Right atrium auricular region (tissue), 2 donors: Measurements from ENCODE around the gene HCFC1. TPM values are rescaled to one million over a fixed set of nuclear protein-coding genes. Genes with fewer than 3 reads are reported as not detected.

ENCODE experiments used
- DNase-seq: peaks from one replicate; pipeline ENCODE4 v3.0.0-alpha.2; 2019; ENCODE audit warnings: low spot score
- H3K27ac ChIP-seq, 2 donors: fragments of 200-600 bp; sonication (generic); 1 replicate in 1 of 2; 2 replicates in 1 of 2; pipeline ENCODE4 v1.5.1; 2016 to 2019
- H3K27me3 ChIP-seq, 2 donors: fragments of 200-600 bp; sonication (generic); one replicate each; pipeline versions ENCODE4 v1.5.1 to v1.6.0; 2017 to 2019
- H3K36me3 ChIP-seq: fragments of 200-600 bp; sonication (generic); one replicate; pipeline ENCODE4 v1.5.1; 2016
- H3K4me1 ChIP-seq, 2 donors: fragments of 200-600 bp; sonication (generic); one replicate each; pipeline versions ENCODE4 v1.5.1 to v1.6.0; 2017 to 2019
- H3K4me3 ChIP-seq, 2 donors: fragments of 200-600 bp; sonication (generic); 1 replicate in 1 of 2; 2 replicates in 1 of 2; pipeline ENCODE4 v1.5.1; 2017 to 2019; ENCODE audit warnings: mild to moderate bottlenecking in 1 of 2, moderate library complexity in 1 of 2
- H3K9me3 ChIP-seq, 2 donors: fragments of 200-600 bp; sonication (generic); one replicate each; pipeline ENCODE4 v1.5.1; 2019
- total RNA-seq, 2 donors: library from RNA; depleted of rRNA; stranded (reverse); fragments of >200 nt; gene quantifications; one replicate each; pipeline ENCODE4 v1.1.0, GENCODE V29; 2016
- TF ChIP-seq, protein P1 (sequence below), 2 donors: fragments of 200-600 bp; sonication (generic); IDR thresholded peaks; one replicate each; pipeline ENCODE4 v1.5.1; 2019; ENCODE audit warnings: antibody characterized with exemption in 2 of 2

Gene HCFC1
- total RNA-seq, 2 donors from 2014 or later, result 40.8 to 54.7 TPM

DNA sequence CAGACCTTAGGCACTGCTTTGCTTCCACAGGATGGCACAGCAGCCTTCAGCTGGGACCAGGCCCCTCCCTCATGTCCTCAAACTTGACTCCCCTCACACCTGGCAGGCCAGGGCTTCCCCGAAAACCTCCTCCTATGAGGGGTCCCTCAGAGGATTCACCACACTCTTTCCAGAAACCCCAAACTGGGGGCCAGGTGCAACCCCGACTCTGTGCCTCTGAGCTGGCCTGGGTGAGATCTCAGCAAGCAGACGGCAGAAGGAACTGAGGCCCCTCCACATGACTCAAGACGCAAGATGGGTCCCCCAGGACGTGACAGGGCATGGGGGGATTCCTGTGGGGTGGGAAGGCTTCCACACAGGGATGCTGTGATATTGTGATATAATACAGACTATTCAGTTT lies 6.2 kb downstream of the HCFC1 start:
- Histone ChIP-seq H3K4me1 (peaks cover 0 to 55% of the 10 kb centered on the region in 2 donors), H3K27me3 (no peaks in the 10 kb centered on the region), H3K36me3 (peaks cover 38% of the 10 kb centered on the region), H3K27ac (no peak overlapping the region), H3K4me3 (no peak overlapping the region), H3K9me3 (no peaks in the 10 kb centered on the region)
- DNase-seq, result no peak
- TF ChIP-seq, protein P1, sequence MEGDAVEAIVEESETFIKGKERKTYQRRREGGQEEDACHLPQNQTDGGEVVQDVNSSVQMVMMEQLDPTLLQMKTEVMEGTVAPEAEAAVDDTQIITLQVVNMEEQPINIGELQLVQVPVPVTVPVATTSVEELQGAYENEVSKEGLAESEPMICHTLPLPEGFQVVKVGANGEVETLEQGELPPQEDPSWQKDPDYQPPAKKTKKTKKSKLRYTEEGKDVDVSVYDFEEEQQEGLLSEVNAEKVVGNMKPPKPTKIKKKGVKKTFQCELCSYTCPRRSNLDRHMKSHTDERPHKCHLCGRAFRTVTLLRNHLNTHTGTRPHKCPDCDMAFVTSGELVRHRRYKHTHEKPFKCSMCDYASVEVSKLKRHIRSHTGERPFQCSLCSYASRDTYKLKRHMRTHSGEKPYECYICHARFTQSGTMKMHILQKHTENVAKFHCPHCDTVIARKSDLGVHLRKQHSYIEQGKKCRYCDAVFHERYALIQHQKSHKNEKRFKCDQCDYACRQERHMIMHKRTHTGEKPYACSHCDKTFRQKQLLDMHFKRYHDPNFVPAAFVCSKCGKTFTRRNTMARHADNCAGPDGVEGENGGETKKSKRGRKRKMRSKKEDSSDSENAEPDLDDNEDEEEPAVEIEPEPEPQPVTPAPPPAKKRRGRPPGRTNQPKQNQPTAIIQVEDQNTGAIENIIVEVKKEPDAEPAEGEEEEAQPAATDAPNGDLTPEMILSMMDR (IDR thresholded peaks at IDR 0.05), result no peak

DNA sequence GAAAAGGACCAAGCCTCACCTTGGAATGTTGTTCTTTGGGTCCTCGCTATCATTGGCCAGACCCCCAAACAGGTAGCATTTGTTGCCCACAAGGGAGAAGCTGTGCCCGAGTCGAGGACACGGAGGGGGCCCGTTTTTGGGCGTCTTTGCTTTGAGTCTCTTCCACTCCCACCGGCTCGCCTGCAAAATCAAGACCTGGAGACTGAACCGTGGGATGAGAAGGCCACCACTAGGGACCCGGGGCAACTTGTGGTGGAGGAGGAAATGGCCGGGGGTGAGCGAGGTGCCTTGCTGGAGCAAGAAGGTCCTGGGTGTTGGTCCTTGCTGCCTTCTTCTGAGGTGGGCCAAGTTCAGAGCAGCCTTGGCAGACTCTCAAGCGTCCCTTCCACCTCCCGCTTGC lies 7.5 kb downstream of the HCFC1 start:
- peaks cover 51% of the 10 kb centered on the region for H3K36me3 ChIP-seq

DNA sequence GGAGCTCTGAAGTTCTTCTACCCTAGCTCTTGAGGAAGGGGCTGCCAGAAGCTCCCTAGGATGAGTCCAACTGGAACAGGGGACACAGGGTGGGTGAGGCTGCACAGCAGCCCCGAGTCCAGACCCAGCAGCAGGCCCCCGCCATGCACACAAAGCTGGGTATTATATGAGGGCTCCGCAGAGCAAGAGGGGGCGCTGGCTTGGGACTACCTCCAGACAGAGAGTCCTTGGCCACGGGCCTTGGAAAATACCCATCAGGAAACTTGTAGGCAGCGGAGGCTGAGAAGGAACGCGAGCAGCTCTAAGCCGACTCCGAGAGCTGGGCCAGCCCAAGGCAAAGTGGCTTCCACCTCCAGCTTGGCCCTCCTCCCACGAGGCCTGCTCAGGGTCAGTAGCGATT lies 8.1 kb downstream of the HCFC1 start:
- Histone ChIP-seq H3K27ac (no peak overlapping the region), H3K4me1 (peaks cover 0 to 39% of the 10 kb centered on the region in 2 donors), H3K36me3 (peaks cover 57% of the 10 kb centered on the region), H3K9me3 (no peaks in the 10 kb centered on the region), H3K27me3 (no peaks in the 10 kb centered on the region), H3K4me3 (no peak overlapping the region)
- no peak for DNase-seq
- TF ChIP-seq, protein P1 (IDR thresholded peaks at IDR 0.05), result no peak

More for the DNA sequence above, 7.5 kb downstream of the HCFC1 start:
- Histone ChIP-seq H3K27me3 (no peaks in the 10 kb centered on the region), H3K27ac (no peak overlapping the region), H3K4me1 (peaks cover 0 to 44% of the 10 kb centered on the region in 2 donors), H3K4me3 (no peak overlapping the region), H3K9me3 (no peaks in the 10 kb centered on the region)
- no peak for DNase-seq
- TF ChIP-seq, protein P1 (IDR thresholded peaks at IDR 0.05), result no peak

DNA sequence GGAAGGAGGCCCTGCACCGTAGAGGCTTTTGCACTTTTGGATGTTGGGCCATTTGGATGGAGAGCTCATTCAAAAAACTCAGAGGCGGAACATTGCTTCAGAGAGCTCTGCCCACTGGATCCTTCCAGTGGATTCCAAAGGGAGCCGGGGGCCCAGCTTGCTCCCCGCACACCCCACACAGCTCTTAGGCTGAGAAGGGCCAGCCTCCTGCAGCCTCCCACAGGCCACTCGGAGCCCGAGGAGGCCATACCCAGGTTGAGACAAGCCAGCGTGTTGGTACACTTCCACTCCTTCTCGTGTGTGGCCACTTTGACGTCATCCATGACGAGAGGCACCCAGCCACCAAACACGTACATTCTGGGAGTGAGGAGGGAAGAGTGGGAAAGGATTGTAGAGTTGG lies 10.3 kb downstream of the HCFC1 start:
- Histone ChIP-seq H3K4me1 (peaks cover 0 to 16% of the 10 kb centered on the region in 2 donors), H3K4me3 (no peak overlapping the region), H3K36me3 (peaks cover 79% of the 10 kb centered on the region), H3K9me3 (no peaks in the 10 kb centered on the region), H3K27me3 (no peaks in the 10 kb centered on the region), H3K27ac (no peak overlapping the region)
- no peak for DNase-seq
- TF ChIP-seq, protein P1 (IDR thresholded peaks at IDR 0.05), result no peak

DNA sequence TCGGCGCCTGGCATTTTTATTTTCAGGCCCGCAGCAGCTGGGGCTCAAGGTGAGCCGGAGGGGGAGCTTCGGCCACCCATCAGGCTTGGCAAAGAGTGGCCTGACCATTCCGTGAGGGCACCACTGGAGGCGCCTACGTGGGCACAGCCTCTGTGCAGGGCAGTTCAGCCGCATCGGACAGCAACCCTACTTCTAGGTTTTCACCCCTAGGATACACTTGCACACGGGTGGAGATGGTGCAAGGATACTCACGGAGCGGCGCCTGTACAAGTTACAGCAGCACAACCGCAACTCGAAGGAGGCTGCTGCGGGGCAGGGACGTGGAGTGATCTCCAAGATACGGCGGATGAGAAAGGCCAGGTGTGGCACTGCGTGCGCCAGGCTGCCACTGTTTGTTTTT lies 10.8 kb downstream of the HCFC1 start:
- H3K27ac ChIP-seq, result no peak overlapping the region
- no peaks in the 10 kb centered on the region for H3K27me3 ChIP-seq
- no peak for DNase-seq
- no peak overlapping the region for H3K4me3 ChIP-seq
- H3K9me3 ChIP-seq, result no peaks in the 10 kb centered on the region
- TF ChIP-seq, protein P1 (IDR thresholded peaks at IDR 0.05), result no peak
- H3K36me3 ChIP-seq, result peaks cover 84% of the 10 kb centered on the region
- H3K4me1 ChIP-seq, result peaks cover 0 to 11% of the 10 kb centered on the region in 2 donors

DNA sequence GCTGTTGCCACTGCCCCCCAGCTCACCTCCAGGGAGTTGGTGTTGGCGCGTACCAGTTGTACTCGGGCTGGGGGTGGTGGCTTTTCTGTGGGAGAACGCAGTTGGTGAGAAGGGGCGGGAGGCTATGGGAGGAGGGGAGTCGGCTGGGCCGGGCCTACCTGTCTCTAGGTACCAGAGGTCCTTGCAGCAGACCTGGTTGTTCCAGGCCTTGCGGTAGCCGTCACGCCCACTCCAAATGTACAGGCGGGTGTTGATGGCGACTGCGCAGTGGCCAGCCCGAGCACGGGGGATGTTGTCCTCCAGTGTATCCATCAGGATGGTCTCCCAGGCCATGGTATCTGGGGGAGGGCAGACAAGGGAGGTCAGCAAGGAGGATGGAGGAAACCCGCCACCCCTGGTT lies 11.5 kb downstream of the HCFC1 start:
- Histone ChIP-seq H3K27me3 (no peaks in the 10 kb centered on the region), H3K9me3 (no peaks in the 10 kb centered on the region), H3K36me3 (peaks cover 87% of the 10 kb centered on the region), H3K27ac (no peak overlapping the region), H3K4me3 (no peak overlapping the region), H3K4me1 (peaks cover 0 to 7% of the 10 kb centered on the region in 2 donors)
- TF ChIP-seq, protein P1 (IDR thresholded peaks at IDR 0.05), result no peak
- no peak for DNase-seq
